ENCODE results near the gene FAM131B.
A peak's percentile ranks its signal among the peaks of the same experiment; 100 is the strongest.

The FAM131B gene

GRCh38 chr7:143382126-143382790 lies 19.7 kb upstream of the FAM131B start:
- no peak for DNase-seq (ENCODE audit: low read depth)

GRCh38 chr7:143381427-143382125 lies 19.1 kb upstream of the FAM131B start:
- no peak for DNase-seq (ENCODE audit: low read depth)

GRCh38 chr7:143380646-143381426 lies 18.3 kb upstream of the FAM131B start, which contains the start of gene ZYX:
Gene ZYX (plus strand): TSS chr7:143381345. CDS start chr7:143381572, 227 bp downstream.
- peak; percentile 83 for DNase-seq (ENCODE audit: low read depth)

GRCh38 chr7:143380260-143380645 lies 17.7 kb upstream of the FAM131B start:
- DNase-seq (ENCODE audit: low read depth): peak; percentile 79

GRCh38 chr7:143379611-143380259 lies 17.2 kb upstream of the FAM131B start:
- DNase-seq (ENCODE audit: low read depth): no peak

GRCh38 chr7:143376396-143376795 lies 13.9 kb upstream of the FAM131B start:
- no peak for DNase-seq (ENCODE audit: low read depth)

- no peak for DNase-seq (ENCODE audit: low read depth)
Observed at GRCh38 chr7:143375298-143376034, 13.0 kb upstream of the FAM131B start.

GRCh38 chr7:143374561-143374960 lies 12.0 kb upstream of the FAM131B start:
- no peak for DNase-seq (ENCODE audit: low read depth)

GRCh38 chr7:143373255-143373794 lies 10.8 kb upstream of the FAM131B start:
- DNase-seq (ENCODE audit: low read depth): no peak

GRCh38 chr7:143372070-143372469 lies 9.6 kb upstream of the FAM131B start:
- no peak for DNase-seq (ENCODE audit: low read depth)

GRCh38 chr7:143369678-143370651 lies 7.5 kb upstream of the FAM131B start:
- DNase-seq (ENCODE audit: low read depth): no peak

- no peak for DNase-seq (ENCODE audit: low read depth)
Observed at GRCh38 chr7:143368387-143368786, 5.9 kb upstream of the FAM131B start.

- DNase-seq (ENCODE audit: low read depth): no peak
Observed at GRCh38 chr7:143367972-143368371, 5.5 kb upstream of the FAM131B start.

- no peak for DNase-seq (ENCODE audit: low read depth)
Observed at GRCh38 chr7:143363016-143363937, 764 bp upstream of the FAM131B start.

- DNase-seq (ENCODE audit: low read depth): no peak
Observed at GRCh38 chr7:143361552-143362130, 872 bp downstream of the FAM131B start.

GRCh38 chr7:143360788-143361551 lies 1.5 kb downstream of the FAM131B start:
- DNase-seq (ENCODE audit: low read depth): no peak

GRCh38 chr7:143359771-143360353 lies 2.7 kb downstream of the FAM131B start:
- no peak for DNase-seq (ENCODE audit: low read depth)

Measured in stimulated activated CD8-positive, alpha-beta memory T cell treated with anti-CD3 and anti-CD28 coated beads, Interleukin-4, amount 100 ng/mL, for 24 hours (primary cell).